Measurements from ENCODE around the gene OCRL.
"Not testable (repeated sequence)": the region's sequence is repeated elsewhere in the genome, so short reads cannot be mapped to it uniquely, and the experiment has no call there.

GRCh38 chrX:129573652-129574051 lies 33.6 kb downstream of the OCRL start:
- TF ChIP-seq CTCF (IDR thresholded peaks at IDR 0.05; ENCODE audit: borderline replicate concordance, extremely low read depth, low read length, poor library complexity, severe bottlenecking); EZH2 (IDR thresholded peaks at IDR 0.05; ENCODE audit: borderline replicate concordance, low read depth, low read length, severe bottlenecking): not testable (repeated sequence)
